ENCODE data around the gene DUSP18. TPM values are rescaled to one million over a fixed set of nuclear protein-coding genes. Genes with fewer than 3 reads are reported as not detected.
"Not testable (repeated sequence)": the region's sequence is repeated elsewhere in the genome, so short reads cannot be mapped to it uniquely, and the experiment has no call there.

The DUSP18 gene
- polyA plus RNA-seq: 1 to 10 TPM; 3.6 to 4.7 TPM

- H3K27ac ChIP-seq (ENCODE audit: low read depth in 2 of 2, low read length in 1 of 2): peak within 1 kb of the TSS; percentile 21 to 45
- no peaks in the 10 kb centered on the region for H3K9me3 ChIP-seq (ENCODE audit: control insufficient read depth in 2 of 2, insufficient read depth in 1 of 2, low read depth in 1 of 2, low read length in 1 of 2)
- WGBS, 2 donors: 0 to 1% methylated on average over 76 to 77 of the region's 77 CpGs
- H3K27me3 ChIP-seq (ENCODE audit: control insufficient read depth in 1 of 2, insufficient read depth in 2 of 2, low read length in 2 of 2): no peaks in the 10 kb centered on the region
- peak within 1 kb of the TSS; percentile 77 for H3K4me3 ChIP-seq (ENCODE audit: low read depth in 1 of 2, low read length in 2 of 2)
- peaks cover 2 to 6% of the 10 kb centered on the region in 2 donors for H3K36me3 ChIP-seq (ENCODE audit: control insufficient read depth in 2 of 2, insufficient read depth in 2 of 2, low read length in 1 of 2)
- peaks cover 0 to 4% of the 10 kb centered on the region in 2 donors for H3K4me1 ChIP-seq (ENCODE audit: control insufficient read depth in 2 of 2, insufficient read depth in 2 of 2, low read length in 1 of 2)
Measured at GRCh38 chr22:30667494-30668385, at the start of gene DUSP18. DUSP18 (minus strand) TSS chr22:30667875; CDS start chr22:30664003, 3,872 bp downstream.

- Histone ChIP-seq H3K4me1 (ENCODE audit: control insufficient read depth in 2 of 2, insufficient read depth in 2 of 2, low read length in 1 of 2) (no peaks in the 10 kb centered on the region), H3K9me3 (ENCODE audit: control insufficient read depth in 2 of 2, insufficient read depth in 1 of 2, low read depth in 1 of 2, low read length in 1 of 2) (no peaks in the 10 kb centered on the region), H3K27me3 (ENCODE audit: control insufficient read depth in 1 of 2, insufficient read depth in 2 of 2, low read length in 2 of 2) (no peaks in the 10 kb centered on the region), H3K36me3 (ENCODE audit: control insufficient read depth in 2 of 2, insufficient read depth in 2 of 2, low read length in 1 of 2) (no peaks in the 10 kb centered on the region), H3K4me3 (ENCODE audit: low read depth in 1 of 2, low read length in 2 of 2) (no peak overlapping the region), H3K27ac (ENCODE audit: low read depth in 2 of 2, low read length in 1 of 2) (no peak overlapping the region)
- 95 to 97% methylated on average over 2 of the region's 2 CpGs for WGBS, 2 donors
Measured at GRCh38 chr22:30714062-30714461, 46.4 kb upstream of the DUSP18 start.

GRCh38 chr22:30712094-30712493 lies 44.4 kb upstream of the DUSP18 start:
- H3K27ac ChIP-seq (ENCODE audit: low read depth in 2 of 2, low read length in 1 of 2): no peak overlapping the region
- WGBS, 2 donors: 98 to 100% methylated on average over 1 of the region's 1 CpG

GRCh38 chr22:30709980-30710379 lies 42.3 kb upstream of the DUSP18 start:
- not testable (repeated sequence) for H3K4me1 ChIP-seq (ENCODE audit: control insufficient read depth in 2 of 2, insufficient read depth in 2 of 2, low read length in 1 of 2); H3K4me3 ChIP-seq (ENCODE audit: low read depth in 1 of 2, low read length in 2 of 2); H3K27ac ChIP-seq (ENCODE audit: low read depth in 2 of 2, low read length in 1 of 2); H3K27me3 ChIP-seq (ENCODE audit: control insufficient read depth in 1 of 2, insufficient read depth in 2 of 2, low read length in 2 of 2); H3K9me3 ChIP-seq (ENCODE audit: control insufficient read depth in 2 of 2, insufficient read depth in 1 of 2, low read depth in 1 of 2, low read length in 1 of 2); H3K36me3 ChIP-seq (ENCODE audit: control insufficient read depth in 2 of 2, insufficient read depth in 2 of 2, low read length in 1 of 2)
- 75 to 76% methylated on average over 6 of the region's 6 CpGs for WGBS, 2 donors

More at GRCh38 chr22:30712094-30712493, 44.4 kb upstream of the DUSP18 start:
- Histone ChIP-seq H3K4me1 (ENCODE audit: control insufficient read depth in 2 of 2, insufficient read depth in 2 of 2, low read length in 1 of 2) (no peaks in the 10 kb centered on the region), H3K4me3 (ENCODE audit: low read depth in 1 of 2, low read length in 2 of 2) (no peak overlapping the region), H3K27me3 (ENCODE audit: control insufficient read depth in 1 of 2, insufficient read depth in 2 of 2, low read length in 2 of 2) (no peaks in the 10 kb centered on the region), H3K9me3 (ENCODE audit: control insufficient read depth in 2 of 2, insufficient read depth in 1 of 2, low read depth in 1 of 2, low read length in 1 of 2) (no peaks in the 10 kb centered on the region), H3K36me3 (ENCODE audit: control insufficient read depth in 2 of 2, insufficient read depth in 2 of 2, low read length in 1 of 2) (no peaks in the 10 kb centered on the region)

GRCh38 chr22:30705710-30706651 lies 38.3 kb upstream of the DUSP18 start:
- WGBS, 2 donors: 38 to 45% methylated on average over 11 of the region's 11 CpGs

GRCh38 chr22:30704978-30705377 lies 37.3 kb upstream of the DUSP18 start:
- no peaks in the 10 kb centered on the region for H3K27me3 ChIP-seq (ENCODE audit: control insufficient read depth in 1 of 2, insufficient read depth in 2 of 2, low read length in 2 of 2)
- H3K9me3 ChIP-seq (ENCODE audit: control insufficient read depth in 2 of 2, insufficient read depth in 1 of 2, low read depth in 1 of 2, low read length in 1 of 2): no peaks in the 10 kb centered on the region
- 96 to 97% methylated on average over 5 of the region's 5 CpGs for WGBS, 2 donors
- no peak overlapping the region for H3K27ac ChIP-seq (ENCODE audit: low read depth in 2 of 2, low read length in 1 of 2)
- no peak overlapping the region for H3K4me3 ChIP-seq (ENCODE audit: low read depth in 1 of 2, low read length in 2 of 2)
- no peaks in the 10 kb centered on the region for H3K4me1 ChIP-seq (ENCODE audit: control insufficient read depth in 2 of 2, insufficient read depth in 2 of 2, low read length in 1 of 2)
- H3K36me3 ChIP-seq (ENCODE audit: control insufficient read depth in 2 of 2, insufficient read depth in 2 of 2, low read length in 1 of 2): no peaks in the 10 kb centered on the region

More at GRCh38 chr22:30705710-30706651, 38.3 kb upstream of the DUSP18 start:
- H3K27me3 ChIP-seq (ENCODE audit: control insufficient read depth in 1 of 2, insufficient read depth in 2 of 2, low read length in 2 of 2): no peaks in the 10 kb centered on the region
- H3K36me3 ChIP-seq (ENCODE audit: control insufficient read depth in 2 of 2, insufficient read depth in 2 of 2, low read length in 1 of 2): no peaks in the 10 kb centered on the region
- no peak overlapping the region for H3K27ac ChIP-seq (ENCODE audit: low read depth in 2 of 2, low read length in 1 of 2)
- H3K9me3 ChIP-seq (ENCODE audit: control insufficient read depth in 2 of 2, insufficient read depth in 1 of 2, low read depth in 1 of 2, low read length in 1 of 2): no peaks in the 10 kb centered on the region
- no peaks in the 10 kb centered on the region for H3K4me1 ChIP-seq (ENCODE audit: control insufficient read depth in 2 of 2, insufficient read depth in 2 of 2, low read length in 1 of 2)
- no peak overlapping the region for H3K4me3 ChIP-seq (ENCODE audit: low read depth in 1 of 2, low read length in 2 of 2)

- 94 to 100% methylated on average over 1 of the region's 1 CpG for WGBS, 2 donors
- no peaks in the 10 kb centered on the region for H3K27me3 ChIP-seq (ENCODE audit: control insufficient read depth in 1 of 2, insufficient read depth in 2 of 2, low read length in 2 of 2)
- no peaks in the 10 kb centered on the region for H3K4me1 ChIP-seq (ENCODE audit: control insufficient read depth in 2 of 2, insufficient read depth in 2 of 2, low read length in 1 of 2)
- H3K4me3 ChIP-seq (ENCODE audit: low read depth in 1 of 2, low read length in 2 of 2): no peak overlapping the region
- no peaks in the 10 kb centered on the region for H3K9me3 ChIP-seq (ENCODE audit: control insufficient read depth in 2 of 2, insufficient read depth in 1 of 2, low read depth in 1 of 2, low read length in 1 of 2)
- H3K27ac ChIP-seq (ENCODE audit: low read depth in 2 of 2, low read length in 1 of 2): no peak overlapping the region
- H3K36me3 ChIP-seq (ENCODE audit: control insufficient read depth in 2 of 2, insufficient read depth in 2 of 2, low read length in 1 of 2): no peaks in the 10 kb centered on the region
Measured at GRCh38 chr22:30702856-30703255, 35.2 kb upstream of the DUSP18 start.

- Histone ChIP-seq H3K4me1 (ENCODE audit: control insufficient read depth in 2 of 2, insufficient read depth in 2 of 2, low read length in 1 of 2) (no peaks in the 10 kb centered on the region), H3K27ac (ENCODE audit: low read depth in 2 of 2, low read length in 1 of 2) (no peak overlapping the region), H3K36me3 (ENCODE audit: control insufficient read depth in 2 of 2, insufficient read depth in 2 of 2, low read length in 1 of 2) (no peaks in the 10 kb centered on the region), H3K27me3 (ENCODE audit: control insufficient read depth in 1 of 2, insufficient read depth in 2 of 2, low read length in 2 of 2) (no peaks in the 10 kb centered on the region), H3K9me3 (ENCODE audit: control insufficient read depth in 2 of 2, insufficient read depth in 1 of 2, low read depth in 1 of 2, low read length in 1 of 2) (no peaks in the 10 kb centered on the region), H3K4me3 (ENCODE audit: low read depth in 1 of 2, low read length in 2 of 2) (no peak overlapping the region)
- WGBS, 2 donors: 91 to 95% methylated on average over 1 of the region's 1 CpG
Measured at GRCh38 chr22:30701872-30702271, 34.2 kb upstream of the DUSP18 start.

- no peak overlapping the region for H3K4me3 ChIP-seq (ENCODE audit: low read depth in 1 of 2, low read length in 2 of 2)
Measured at GRCh38 chr22:30697975-30698374, 30.3 kb upstream of the DUSP18 start.

More at GRCh38 chr22:30697975-30698374, 30.3 kb upstream of the DUSP18 start:
- no peaks in the 10 kb centered on the region for H3K36me3 ChIP-seq (ENCODE audit: control insufficient read depth in 2 of 2, insufficient read depth in 2 of 2, low read length in 1 of 2)
- H3K9me3 ChIP-seq (ENCODE audit: control insufficient read depth in 2 of 2, insufficient read depth in 1 of 2, low read depth in 1 of 2, low read length in 1 of 2): no peaks in the 10 kb centered on the region
- H3K4me1 ChIP-seq (ENCODE audit: control insufficient read depth in 2 of 2, insufficient read depth in 2 of 2, low read length in 1 of 2): peaks cover 2 to 11% of the 10 kb centered on the region in 2 donors
- no peaks in the 10 kb centered on the region for H3K27me3 ChIP-seq (ENCODE audit: control insufficient read depth in 1 of 2, insufficient read depth in 2 of 2, low read length in 2 of 2)
- no peak overlapping the region for H3K27ac ChIP-seq (ENCODE audit: low read depth in 2 of 2, low read length in 1 of 2)
- WGBS, 2 donors: 94 to 96% methylated on average over 7 of the region's 7 CpGs
